ENCODE results near the gene HAUS7.

HAUS7 gene

DNA sequence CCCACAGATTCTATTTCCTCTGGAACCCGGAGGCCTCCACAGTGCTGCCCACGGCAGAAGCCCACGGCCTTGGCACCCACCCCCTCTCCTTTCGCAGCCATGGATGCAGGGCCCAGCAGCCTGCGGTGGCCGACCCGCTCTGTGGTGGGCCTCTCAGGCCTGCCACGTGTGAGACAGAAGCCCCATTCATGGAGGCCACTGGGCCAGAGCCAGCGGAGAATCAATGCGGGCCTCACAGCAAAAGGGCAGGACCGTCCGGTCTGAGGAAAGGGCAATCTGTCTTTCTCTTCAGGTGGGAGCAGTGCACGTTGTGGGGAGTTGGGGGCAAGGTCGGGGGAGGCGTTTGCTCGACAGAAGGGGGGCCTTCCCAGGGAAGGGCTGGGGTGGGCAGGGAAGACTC is 8.4 kb upstream of the HAUS7 start:
- H3K4me3 ChIP-seq: no peak overlapping the region
- DNase-seq (ENCODE audit: low spot score): no peak
- H3K27ac ChIP-seq: peak overlapping the region in 1 of 2 donors; percentile 91
- TF ChIP-seq, protein P1, sequence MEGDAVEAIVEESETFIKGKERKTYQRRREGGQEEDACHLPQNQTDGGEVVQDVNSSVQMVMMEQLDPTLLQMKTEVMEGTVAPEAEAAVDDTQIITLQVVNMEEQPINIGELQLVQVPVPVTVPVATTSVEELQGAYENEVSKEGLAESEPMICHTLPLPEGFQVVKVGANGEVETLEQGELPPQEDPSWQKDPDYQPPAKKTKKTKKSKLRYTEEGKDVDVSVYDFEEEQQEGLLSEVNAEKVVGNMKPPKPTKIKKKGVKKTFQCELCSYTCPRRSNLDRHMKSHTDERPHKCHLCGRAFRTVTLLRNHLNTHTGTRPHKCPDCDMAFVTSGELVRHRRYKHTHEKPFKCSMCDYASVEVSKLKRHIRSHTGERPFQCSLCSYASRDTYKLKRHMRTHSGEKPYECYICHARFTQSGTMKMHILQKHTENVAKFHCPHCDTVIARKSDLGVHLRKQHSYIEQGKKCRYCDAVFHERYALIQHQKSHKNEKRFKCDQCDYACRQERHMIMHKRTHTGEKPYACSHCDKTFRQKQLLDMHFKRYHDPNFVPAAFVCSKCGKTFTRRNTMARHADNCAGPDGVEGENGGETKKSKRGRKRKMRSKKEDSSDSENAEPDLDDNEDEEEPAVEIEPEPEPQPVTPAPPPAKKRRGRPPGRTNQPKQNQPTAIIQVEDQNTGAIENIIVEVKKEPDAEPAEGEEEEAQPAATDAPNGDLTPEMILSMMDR (IDR thresholded peaks at IDR 0.05): no peak

DNA sequence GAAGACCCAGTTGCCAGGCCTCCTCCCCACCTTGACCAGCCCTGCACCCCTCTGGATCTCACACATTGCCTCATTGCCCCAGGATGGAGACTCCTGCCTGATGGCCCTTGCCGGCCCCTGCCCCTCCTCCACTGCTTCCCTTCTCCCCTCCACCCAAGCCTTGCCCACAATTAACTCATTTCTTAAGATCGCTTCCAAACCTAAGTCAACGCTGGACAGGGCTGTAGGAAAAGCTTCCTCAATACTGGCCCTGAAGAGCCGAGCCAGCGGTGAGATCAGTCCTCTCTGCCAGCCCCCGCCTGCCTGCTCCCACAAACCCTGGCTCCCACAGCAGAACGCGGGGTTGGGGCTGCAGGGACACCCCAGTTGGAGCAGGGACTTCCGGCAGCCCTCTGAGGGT is 7.5 kb upstream of the HAUS7 start:
- Histone ChIP-seq H3K27ac (peak overlapping the region; percentile 78 to 91), H3K4me3 (no peak overlapping the region)
- DNase-seq (ENCODE audit: low spot score): no peak
- TF ChIP-seq, protein P1 (IDR thresholded peaks at IDR 0.05): no peak

DNA sequence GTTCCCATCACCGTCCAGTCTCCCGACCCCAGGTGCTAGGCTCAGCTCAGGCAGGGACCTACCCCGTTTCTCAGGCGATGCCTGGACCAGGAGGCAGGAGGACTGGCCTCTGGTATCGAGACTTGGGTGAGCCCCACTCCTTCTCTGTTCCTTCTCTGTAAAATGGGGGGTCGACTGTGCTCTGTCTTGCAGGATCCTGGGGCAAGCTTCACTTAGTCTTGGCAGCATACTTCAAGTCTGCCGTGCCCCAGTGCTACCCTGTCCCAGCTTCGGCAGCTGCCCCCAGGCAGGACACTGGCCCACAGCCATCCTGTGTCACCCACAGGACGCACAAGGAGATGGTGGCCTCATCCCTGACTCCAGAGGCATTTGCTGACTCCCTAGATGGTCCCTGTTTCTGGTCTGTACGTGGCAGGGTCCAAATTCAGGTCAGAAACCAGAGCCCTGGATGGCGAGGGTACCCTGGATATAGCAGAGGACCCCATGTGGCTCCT is 7.0 kb upstream of the HAUS7 start:
- DNase-seq (ENCODE audit: low spot score): no peak
- TF ChIP-seq, protein P1 (IDR thresholded peaks at IDR 0.05): no peak

DNA sequence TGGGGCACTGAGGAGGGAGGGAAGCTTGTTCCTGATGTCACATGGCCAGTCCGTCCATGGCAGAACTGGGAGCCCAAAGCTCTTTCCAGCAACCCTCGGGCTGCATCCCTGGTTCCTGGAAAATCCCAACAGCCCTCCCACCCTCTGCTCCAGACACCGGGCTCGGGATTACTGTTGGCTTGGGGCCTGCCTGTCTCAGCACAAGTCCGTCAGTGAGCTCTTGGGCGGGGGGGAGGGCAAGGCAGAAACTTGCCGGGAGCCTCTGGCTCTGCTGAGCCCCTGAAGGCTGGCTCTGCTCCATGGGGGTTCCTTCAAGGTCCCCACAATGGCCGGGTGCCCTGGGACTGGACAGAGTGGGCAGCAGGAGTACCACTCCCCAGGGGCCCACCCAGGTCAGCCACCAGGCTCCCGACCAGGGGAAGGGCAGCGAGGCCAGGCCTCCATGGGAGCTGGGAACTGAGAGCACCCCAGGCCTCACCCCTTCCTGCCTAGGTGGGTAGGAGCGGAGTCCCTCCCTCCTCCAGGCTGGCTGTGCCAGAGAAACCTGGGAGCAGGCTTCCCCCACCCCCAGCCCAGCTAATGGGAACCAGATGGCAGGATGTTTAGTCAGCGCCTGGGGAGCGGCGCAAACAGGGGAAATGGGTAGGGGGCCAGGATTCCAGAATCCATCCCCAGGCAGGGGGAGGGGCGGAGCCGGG is 6.4 kb upstream of the HAUS7 start:
- no peak for DNase-seq (ENCODE audit: low spot score)

More for the DNA sequence above, 7.0 kb upstream of the HAUS7 start:
- H3K27ac ChIP-seq: peak overlapping the region; percentile 78 to 91
- peak overlapping the region; percentile 47 for H3K4me3 ChIP-seq

DNA sequence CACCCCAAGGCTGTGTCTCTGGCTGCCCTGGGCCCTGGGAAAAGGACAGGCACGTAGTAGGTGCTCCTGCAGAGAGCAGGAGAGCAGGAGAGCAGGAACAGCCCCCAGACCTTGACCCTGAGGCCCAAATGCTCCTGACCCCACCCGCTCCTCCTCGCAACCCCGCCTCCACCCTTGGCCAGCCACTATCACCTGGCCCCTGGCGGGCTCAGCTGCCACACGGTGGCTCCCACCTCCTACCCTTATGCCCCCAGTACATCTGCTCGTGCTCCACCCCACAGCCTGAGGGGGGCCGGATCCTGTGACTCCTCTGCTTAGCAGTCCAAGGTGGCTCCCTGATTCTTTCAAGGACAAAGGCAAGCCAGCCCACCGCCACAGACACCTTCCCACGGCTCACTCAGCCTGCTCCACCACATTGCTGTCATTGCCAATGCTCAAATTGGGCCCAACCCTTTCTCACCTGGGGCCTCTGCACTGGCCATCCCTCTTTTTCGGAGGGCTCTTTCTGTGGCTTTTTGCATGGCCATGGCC is 5.4 kb upstream of the HAUS7 start:
- Histone ChIP-seq H3K27ac (peak overlapping the region; percentile 78 to 91), H3K4me3 (no peak overlapping the region)
- TF ChIP-seq, protein P1 (IDR thresholded peaks at IDR 0.05): no peak
- no peak for DNase-seq (ENCODE audit: low spot score)

More for the DNA sequence above, 6.4 kb upstream of the HAUS7 start:
- Histone ChIP-seq H3K27ac (peak overlapping the region; percentile 78 to 91), H3K4me3 (peak overlapping the region; percentile 47)
- TF ChIP-seq, protein P1 (IDR thresholded peaks at IDR 0.05): no peak

DNA sequence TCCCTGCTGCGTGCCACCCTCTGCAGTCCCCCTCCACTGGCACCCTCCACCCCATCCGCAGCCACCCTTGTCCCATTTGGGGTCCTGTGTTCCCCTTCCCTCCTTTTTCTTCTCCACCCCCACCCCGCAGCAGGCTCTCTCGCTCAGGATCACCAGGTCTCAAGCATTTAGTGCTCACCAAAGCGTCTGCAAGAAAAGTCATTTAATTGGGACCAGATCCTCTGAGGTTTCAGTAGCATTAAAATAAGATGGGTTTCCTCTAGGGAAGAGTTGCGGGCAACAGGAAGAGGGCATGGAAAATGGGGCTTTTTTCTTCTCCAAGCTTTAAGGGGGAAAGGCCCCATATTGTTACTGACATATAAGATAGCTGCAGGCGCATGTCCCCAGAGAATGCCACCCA is 4.9 kb upstream of the HAUS7 start:
- peak overlapping the region; percentile 78 to 91 for H3K27ac ChIP-seq
- TF ChIP-seq, protein P1 (IDR thresholded peaks at IDR 0.05): no peak
- H3K4me3 ChIP-seq: peak overlapping the region; percentile 56
- DNase-seq (ENCODE audit: low spot score): no peak

DNA sequence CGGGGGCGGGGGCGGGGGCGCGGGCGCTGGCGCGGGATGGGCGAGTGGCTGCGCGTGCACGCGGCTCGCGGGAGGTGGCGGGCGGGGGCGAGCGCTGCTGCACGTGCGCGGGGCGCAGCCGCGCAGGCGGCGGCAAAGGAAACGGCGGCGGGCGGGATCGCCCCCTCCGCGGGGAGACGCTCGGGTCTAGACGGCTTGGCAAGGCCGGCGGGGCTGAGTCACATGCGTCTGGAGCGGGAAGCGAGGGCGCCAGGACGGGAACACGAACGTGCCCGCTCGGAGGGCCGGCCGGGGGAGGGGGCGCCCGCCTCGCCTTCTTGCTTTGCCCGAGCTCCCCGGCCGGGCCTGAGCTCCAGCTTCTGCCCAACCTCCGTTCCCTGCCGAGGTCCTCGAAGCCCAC is 4.3 kb upstream of the HAUS7 start:
- TF ChIP-seq, protein P1 (IDR thresholded peaks at IDR 0.05): no peak
- peak overlapping the region; percentile 56 for H3K4me3 ChIP-seq
- no peak for DNase-seq (ENCODE audit: low spot score)
- peak overlapping the region; percentile 78 to 91 for H3K27ac ChIP-seq

Measured in coronary artery (tissue), 2 donors.